Left colon (tissue), 2 donors: Measurements from ENCODE around the gene DCP1B. TPM values are rescaled to one million over a fixed set of nuclear protein-coding genes. Genes with fewer than 3 reads are reported as not detected.

Experiments used
- ATAC-seq: fragments of 200-7000 bp; cut with Tn5 transposase; one replicate; pipeline ENCODE4 v1.9.1; 2020; ENCODE audit warnings: mild to moderate bottlenecking, moderate library complexity
- DNase-seq, 2 donors: peaks; one replicate each; pipeline ENCODE4 v3.0.0-alpha.2; 2020
- intact Hi-C, 2 donors: fragments of 100-400 bp; cut with DNase I in 1 of 2; cut with micrococcal nuclease in 1 of 2; formaldehyde crosslinking; loops; one replicate each; pipeline versions ENCODE4 v1.11.2 to v1.14.0; 2022; cut with DNase I, micrococcal nuclease
- long read RNA-seq: library from polyadenylated mRNA; unstranded; transcript quantifications from one replicate; pipeline ENCODE4 v2.0.0, GENCODE V29; 2021
- total RNA-seq, 2 donors: library from RNA; stranded (reverse); fragmentation: NEBNext Ultra II Directional; extraction: Animal tissue kit (Norgen Biotek cat#: 25700); gene quantifications; one replicate each; pipeline ENCODE4 v1.2.1, GENCODE V29; 2021
- donor health status: DM: no; HTN: no; CAD: no.
- donor health status: DM: yes; HTN: yes; CAD: no.

DCP1B gene
- 10 to 100 TPM in 1 of 2 donors, 1 to 10 TPM in 1; 7.9 to 10.9 TPM for total RNA-seq
- long read RNA-seq, transcript DCP1B-201 (9 exons, 2,086 nt), result major isoform, 5 of 13 reads
- long read RNA-seq, partial matches to known transcripts, result 1 of 13 reads
- long read RNA-seq, other reads (novel, unspliced or antisense), result 5 of 13 reads

DNA sequence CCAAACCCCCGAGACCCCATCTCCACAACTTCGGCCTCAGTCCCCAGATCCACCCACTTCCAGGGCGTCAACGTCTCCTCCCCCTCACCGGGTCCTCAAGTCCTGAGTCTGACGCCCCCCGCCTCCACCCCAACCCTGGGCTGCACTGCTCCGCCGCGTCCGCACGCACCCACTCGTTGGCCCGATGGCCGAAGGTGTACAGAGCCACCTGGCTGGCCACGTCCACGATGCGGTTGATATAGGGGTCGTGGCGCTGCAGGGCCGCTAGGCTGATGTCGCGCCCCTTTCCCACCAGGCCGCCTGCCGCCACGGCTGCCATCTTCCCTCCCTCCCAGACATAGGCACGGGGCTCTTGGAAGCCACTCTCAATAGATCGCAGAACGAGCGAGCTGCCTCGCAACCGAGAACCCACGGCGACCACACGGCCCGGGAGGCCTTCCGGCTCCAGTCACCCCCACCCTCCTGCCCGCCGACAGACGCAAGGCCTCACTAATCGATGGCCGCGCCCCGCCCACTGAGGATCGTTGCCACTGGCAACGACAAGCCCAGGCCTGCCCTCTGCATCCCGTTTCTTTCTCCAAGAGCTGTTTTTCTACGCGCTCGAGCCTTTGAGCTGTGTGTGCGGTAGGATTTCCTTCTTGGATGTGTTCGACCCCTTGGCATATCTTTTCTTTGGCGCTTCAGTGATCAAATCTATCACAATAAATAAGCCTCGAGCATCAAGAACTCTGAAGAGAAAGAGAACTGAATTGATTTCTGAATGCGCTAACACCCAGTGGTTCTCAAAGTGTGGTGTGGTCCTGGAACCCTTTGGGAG, at the start of gene DCP1B:
TSS of gene DCP1B (minus strand) at position 345 of the 817 bp plus-strand sequence. CDS start at position 319, 26 bp downstream.
- intact Hi-C loops, result no loop called here
- peak; percentile 97 to 98 for DNase-seq
- ATAC-seq, result peak; percentile 99

DNA sequence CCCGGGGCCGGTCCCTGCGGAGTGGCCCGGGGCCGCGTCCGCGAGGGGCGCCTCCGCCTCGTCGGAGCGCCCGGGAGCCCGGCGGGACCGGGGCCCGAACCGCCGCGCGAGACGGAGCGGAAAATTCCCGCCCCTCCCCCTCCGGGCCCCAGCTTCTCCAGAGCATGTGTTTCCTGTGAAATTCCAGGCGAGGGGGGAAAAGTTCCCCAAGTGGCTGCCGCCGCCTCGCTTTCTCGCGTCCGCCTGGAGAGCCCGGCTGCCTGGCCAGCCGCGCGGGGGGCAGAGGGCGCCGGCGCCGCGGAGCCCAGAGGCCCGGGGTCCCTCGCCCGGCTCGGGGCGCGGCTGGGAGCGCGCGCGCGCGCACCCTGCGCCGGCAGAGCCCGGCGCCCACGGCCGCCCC, 49.4 kb upstream of the DCP1B start:
- peak in 1 of 2 donors; percentile 16 for DNase-seq
- no peak for ATAC-seq
- intact Hi-C loops, result loop anchor here in 1 of 2 donors (10.0 kb wide), 1 partner anchor 231 kb away; no protein-coding TSS in a partner anchor

DNA sequence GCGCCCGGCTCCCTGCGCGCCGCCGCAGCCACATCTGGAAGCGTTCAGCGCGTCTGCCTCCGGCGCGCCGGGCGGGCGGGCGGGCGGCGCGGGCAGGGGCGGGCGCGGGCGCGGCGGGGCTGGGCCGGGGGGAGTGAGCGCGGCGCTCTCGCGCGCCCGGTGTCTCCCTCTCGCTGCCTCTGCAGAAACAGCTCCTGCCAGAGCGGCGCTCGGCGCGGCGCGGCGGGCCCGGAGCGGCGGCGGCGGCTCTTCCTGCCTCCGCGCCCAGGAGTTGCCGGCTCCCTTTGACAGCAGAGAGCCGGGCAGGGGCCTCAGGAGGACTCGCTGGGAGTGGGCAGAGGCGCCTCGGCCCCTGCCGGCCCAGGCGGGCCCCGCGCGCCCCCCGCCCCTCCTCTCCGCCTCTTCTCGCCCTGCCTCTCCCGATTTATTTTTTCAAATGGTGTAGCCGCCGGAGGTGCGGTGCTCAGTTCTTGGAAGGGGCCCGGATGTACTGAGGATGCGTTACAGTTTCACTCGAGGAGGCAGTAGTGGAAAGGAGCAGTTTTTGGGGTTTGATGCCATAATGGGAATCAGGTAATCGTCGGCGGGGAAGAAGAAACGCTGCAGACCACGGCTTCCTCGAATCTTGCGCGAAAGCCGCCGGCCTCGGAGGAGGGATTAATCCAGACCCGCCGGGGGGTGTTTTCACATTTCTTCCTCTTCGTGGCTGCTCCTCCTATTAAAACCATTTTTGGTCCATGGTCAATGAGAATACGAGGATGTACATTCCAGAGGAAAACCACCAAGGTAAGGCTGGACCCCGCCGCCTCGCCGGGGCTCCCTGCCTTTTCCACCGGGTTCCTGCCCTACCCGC, 48.8 kb upstream of the DCP1B start, which contains the start of gene CACNA1C:
TSS of gene CACNA1C (plus strand) at position 162 of the 853 bp plus-strand sequence. CDS start at position 738, 576 bp downstream.
- ATAC-seq (peak; percentile 77), DNase-seq (peak in 1 of 2 donors; percentile 51)
- intact Hi-C loops, result loop anchor here in 1 of 2 donors (10.0 kb wide), 1 partner anchor 232 kb away; no protein-coding TSS in a partner anchor

DNA sequence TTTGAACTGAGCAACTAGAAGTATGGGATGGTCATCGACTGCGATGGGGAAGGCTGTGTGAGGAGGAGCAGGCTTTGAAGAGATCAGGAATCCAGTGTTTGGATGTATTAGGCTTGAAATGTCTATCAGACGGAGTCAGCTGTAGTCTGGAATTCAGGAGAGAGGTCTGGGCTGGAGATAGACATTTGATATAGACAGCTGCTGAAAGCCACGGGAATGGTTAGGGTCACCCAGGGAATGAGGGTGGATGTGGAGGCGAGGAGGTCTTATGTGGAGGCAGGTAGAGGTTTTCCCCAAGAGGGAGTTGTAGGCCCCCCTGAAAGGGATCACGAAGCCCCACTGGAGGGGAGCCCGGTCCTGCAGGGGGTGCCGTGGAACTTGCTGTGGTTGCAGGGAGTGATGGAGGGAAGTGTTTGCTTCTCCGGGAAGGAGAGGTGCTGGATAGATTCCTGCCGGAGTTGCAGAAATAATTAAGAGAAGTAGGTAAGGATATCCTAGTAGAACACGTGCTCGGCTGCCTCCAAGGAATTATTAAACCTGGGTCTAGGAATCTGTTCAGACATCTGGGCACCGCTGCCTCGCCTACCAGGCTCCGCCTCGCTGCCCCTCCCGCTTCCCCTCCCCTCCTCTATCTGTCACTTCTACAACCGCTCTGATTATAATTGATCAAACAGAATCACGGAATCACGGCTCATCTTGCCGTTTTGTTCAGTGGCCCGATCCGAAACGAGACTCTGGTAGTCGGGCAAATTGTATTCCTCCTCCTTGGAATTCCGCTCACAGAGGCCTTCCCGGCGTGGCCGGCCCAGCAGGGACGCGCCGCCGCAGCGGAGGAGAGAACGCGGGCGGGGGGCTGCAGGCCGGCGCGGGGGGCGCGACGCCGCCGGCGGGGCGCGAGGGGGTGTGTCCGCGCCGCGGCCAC, 47.7 kb upstream of the DCP1B start:
- intact Hi-C loops, result loop anchor here in 1 of 2 donors (10.0 kb wide), 1 partner anchor 233 kb away; no protein-coding TSS in a partner anchor
- no peak for DNase-seq
- ATAC-seq, result no peak

DNA sequence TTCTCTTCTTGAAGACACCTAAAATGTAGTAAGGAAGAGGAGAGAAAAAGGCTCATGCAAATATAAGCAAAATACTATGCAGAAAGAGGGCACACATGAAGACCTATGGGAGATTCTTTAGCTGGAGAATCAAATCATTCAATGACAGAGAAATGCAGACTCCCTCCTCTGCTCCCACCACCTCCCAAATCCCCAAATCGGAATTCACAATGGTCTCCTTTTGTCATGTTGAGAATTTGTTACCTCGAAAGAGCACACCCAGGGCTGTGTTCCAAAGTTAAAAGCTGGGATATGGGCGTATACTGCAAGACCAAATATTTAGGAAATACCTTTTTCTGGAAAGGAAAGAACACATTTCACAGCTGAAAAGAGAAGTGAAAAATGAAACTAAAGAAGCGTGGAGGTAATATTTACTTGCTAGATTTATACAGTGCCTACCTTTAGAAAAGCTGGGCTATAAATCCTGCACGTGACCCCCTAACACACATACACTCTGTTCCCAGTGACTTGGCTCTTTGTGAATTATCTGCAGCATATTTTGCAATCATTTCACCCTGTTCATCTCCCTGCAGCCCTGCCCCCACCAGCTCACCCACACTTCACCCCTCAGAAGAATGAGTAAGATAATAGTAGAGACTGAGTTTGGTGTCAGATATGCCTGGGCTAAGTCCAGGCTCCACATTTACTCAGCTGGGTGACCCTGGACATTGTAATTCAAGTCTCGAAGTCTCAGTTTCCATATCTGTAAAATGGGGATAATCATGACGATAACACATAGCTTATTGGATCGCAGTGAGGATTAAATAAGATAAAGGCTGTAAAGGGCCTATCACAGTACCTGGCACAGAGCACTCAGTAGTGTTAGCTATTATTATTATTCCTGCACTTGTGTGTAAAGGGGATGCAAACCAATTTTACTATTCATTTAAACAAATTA, 45.6 kb upstream of the DCP1B start:
- ATAC-seq (peak; percentile 66), DNase-seq (no peak)
- intact Hi-C loops, result loop anchor here in 1 of 2 donors (10.0 kb wide), 1 partner anchor 235 kb away; no protein-coding TSS in a partner anchor

DNA sequence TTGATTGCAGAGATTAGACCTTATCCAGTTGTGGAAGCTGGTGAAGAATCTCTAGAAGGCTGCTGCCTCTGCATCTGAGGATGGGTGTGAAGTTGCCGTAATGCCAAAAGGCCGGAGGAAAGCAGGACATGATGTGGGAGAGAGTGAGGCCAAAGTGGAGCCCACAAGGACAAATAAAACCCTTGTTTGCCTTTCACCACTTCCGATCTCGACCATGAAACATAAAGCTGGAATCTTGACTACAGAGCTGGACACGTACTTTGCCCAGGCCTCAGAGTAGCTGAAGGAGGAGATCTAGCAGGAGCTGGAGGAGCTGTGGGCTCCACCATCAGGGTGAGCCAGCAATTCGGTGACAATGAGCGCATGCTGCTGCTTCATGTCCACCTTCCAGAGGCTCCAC, 43.5 kb upstream of the DCP1B start:
- ATAC-seq (no peak), DNase-seq (no peak)

DNA sequence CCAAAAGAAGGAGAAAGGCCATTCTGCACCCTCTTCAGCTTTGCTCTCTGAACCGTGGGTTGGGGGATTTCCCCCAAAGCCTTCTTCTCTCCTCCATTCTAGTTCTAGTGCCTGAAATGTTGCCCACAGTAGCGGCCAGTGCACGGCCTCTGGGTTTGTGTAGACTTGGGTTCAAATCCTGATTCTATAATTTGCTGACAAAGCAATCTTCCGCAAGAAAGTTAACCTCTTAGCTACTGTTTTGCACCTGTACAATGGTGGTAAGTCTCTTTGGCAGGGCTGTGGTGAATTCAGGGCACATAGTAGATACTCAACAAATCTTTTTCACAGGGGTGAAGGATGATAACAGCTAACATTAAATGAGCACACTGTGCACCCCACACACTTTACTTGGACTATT, 42.7 kb upstream of the DCP1B start:
- DNase-seq (no peak), ATAC-seq (no peak)
- intact Hi-C loops, result no loop called here

More for the DNA sequence above, 43.5 kb upstream of the DCP1B start:
- intact Hi-C loops, result no loop called here

DNA sequence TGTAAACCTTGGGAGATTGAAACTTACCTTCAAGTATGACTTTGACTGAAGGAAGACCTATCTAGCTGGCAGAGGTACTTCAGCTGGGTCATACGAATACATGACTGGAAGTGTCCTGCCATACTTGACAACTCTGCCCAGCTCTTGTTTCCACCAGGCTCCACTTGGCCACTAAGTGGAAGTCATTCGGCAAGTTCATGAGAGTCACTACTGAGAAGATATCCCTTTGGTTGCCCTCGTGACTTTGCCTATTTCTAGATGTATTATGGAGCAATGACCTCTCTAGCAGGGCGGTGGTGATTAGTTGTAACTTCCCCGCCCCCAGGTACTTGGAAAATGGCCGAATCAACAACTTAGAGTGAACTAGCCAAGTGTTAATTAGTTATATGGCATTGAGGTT, 39.9 kb upstream of the DCP1B start:
- DNase-seq (no peak), ATAC-seq (no peak)
- intact Hi-C loops, result no loop called here

DNA sequence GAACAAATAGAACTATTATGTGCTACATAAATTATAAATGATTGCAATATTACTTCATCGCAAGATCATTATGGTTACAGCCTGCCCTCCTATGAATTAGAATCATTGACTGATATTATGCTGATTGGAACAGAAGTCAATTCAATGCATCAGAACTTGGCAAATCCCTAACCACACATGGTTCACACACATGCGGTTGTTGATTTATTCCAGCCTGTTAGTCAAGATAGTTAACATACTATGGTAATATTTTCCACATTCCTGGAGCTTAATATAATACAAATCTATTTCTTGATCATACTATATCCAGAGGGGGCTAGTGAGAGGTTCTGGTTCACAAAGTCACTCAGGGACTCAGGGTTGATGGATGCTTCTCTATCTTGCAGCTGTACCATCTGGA, 38.8 kb upstream of the DCP1B start:
- DNase-seq (no peak), ATAC-seq (no peak)
- intact Hi-C loops, result no loop called here

DNA sequence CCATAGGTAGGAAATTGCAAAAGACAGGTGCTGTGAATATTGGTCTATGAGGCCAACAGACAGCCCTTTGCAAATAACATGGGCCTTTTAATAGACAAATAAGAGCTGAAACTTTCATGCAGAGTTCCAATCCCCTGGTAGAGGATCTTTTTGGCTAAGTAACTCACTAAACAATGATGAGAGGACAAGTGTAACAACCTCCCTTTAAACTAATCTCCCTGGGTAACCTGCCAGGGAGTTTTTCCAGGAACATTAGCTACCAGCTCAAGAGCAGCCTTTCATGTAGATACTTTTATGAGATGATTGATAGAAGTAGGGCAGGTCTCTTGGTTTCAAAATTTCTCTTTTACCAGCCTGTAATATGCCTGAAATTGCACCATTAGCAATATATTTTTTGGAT, 34.8 kb upstream of the DCP1B start:
- DNase-seq (no peak), ATAC-seq (no peak)
- intact Hi-C loops, result loop anchor here in 1 of 2 donors (5.0 kb wide), 1 partner anchor 543 kb away; no protein-coding TSS in a partner anchor

DNA sequence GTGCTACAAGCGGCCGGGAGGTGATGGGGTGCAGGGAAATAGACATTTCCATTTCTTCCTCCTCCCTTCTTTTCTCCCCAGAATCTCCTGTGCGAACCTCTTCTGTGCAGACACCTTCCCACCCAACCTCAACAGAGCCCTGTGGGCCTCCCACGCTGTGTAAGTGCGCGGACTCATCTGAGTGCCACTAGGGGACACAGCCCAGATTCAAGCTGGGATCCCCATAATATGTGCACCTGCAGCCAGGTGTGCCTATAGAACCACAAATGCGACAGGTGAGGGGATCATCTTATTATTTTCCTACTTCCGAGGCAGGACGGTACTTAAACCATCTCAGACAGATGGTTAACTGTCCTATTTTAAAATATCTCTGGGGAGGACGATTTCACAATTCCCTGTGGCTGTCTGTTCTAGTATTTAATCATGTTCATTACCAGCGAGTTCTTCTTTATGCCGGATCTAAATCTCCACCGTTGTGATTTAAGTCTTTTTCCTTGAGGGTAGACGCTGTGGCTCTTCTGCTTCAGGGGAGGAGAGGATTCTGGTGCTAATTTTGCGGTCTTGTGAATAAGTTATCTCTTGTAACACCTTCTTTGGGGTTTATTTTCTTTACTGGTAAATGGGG, 31.3 kb upstream of the DCP1B start:
- intact Hi-C loops, result loop anchor here in 1 of 2 donors (5.0 kb wide), 1 partner anchor 547 kb away; no protein-coding TSS in a partner anchor
- no peak for DNase-seq
- ATAC-seq, result no peak

DNA sequence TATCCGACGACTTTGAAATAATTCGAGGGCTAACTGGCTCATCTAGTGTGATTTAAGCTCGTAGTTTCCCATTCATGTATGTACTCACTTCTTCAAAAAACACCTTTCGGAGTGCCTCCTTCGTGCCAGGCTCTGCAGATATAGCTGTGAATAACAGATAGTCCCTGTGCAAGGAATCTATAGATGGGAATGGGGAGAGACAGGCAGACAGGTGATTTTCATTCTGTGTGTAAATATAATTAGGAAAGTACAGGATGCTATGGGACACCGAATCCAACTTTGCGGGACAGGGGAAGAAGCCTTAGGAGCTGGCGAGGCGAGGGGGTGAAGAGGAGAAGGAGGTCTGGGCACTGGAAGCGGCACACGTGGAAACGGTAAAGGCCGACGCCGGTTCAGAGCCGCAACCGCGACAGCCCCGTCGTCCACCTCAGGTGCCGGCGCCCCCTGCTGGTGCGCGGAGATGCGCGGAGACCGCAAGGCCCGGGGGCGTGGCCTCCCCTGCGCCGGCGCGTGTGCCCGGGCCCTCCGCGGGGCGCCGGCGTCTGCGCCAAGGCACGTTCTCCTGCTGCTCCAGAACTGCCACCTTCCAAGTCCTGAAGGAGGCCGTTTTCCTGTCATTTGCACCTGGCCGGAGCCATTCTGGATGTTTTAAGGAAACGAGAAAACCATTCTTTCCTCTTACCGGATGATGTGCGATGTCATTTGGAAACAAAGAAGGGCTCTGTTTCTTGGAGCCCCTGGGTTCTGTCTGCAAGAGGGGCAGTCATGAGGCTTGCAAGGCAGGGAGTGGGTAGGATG, 30.6 kb upstream of the DCP1B start:
- intact Hi-C loops, result loop anchor here in 1 of 2 donors (5.0 kb wide), 3 partner anchors 98 to 547 kb away; no protein-coding TSS in a partner anchor

DNA sequence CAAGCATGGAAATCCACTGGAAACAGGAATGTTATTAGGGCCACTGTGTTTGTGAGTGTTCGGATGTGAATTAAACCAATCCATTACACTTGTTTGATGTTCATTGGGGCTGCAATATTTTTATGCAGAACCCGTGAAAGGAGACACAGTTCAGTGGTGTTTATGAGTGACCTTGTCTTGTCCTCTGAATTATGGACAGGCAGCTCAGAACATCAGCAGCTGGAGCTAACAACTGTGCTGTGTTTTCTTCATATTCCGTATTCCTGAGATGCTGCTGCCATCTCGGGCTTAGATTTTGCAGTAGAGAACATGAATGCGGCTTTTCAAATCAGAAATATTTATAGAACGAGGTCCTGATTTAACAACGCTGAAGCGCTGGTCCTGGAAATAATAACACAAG, 28.2 kb upstream of the DCP1B start:
- intact Hi-C loops, result loop anchor here in 1 of 2 donors (5.0 kb wide), 2 partner anchors 95 to 235 kb away; no protein-coding TSS in a partner anchor
- DNase-seq (no peak), ATAC-seq (no peak)

More for the DNA sequence above, 30.6 kb upstream of the DCP1B start:
- ATAC-seq, result peak; percentile 99
- peak; percentile 80 to 96 for DNase-seq

DNA sequence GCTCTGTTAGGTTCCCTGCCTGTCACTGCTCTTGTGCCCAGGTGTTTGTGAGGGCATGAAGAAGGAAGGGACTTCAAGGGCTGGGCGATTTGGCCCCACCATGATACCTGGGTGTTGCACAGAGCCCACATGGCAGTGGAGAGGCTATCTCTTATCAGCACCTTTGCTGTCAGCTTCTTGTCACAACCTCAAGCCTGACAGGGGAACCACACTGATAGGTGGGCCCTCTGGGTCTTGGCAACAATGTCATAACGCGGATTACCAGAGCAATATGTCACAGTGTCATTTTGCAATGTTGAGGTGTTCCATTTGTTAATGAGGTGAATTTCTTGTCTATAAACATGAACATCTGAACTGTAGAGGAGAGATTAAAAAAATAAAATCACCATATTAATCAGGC, 25.6 kb upstream of the DCP1B start:
- ATAC-seq (no peak), DNase-seq (no peak)
- intact Hi-C loops, result loop anchor here in 1 of 2 donors (5.0 kb wide), 2 partner anchors 93 to 233 kb away; no protein-coding TSS in a partner anchor

DNA sequence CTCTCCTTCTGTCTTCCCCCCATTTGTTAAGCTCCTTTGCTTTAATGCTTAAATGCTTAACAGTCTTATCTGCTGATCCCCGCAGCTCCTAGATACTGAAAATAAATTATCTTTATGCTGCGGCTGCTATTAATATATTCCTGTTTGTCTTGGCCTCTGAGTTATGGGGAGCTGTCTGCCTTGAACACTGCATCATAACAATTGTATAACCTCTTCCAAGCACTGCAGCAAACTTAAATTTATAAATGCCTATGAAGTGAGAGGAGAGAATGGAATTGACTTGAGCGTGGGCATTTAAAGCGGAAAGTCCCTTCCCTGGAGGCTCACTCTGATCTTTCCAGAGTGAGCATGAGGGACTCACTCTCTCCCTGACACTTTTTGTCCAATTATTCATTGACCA, 23.1 kb upstream of the DCP1B start:
- ATAC-seq (no peak), DNase-seq (no peak)
- intact Hi-C loops, result no loop called here
